Body of pancreas (tissue), 4 donors: ENCODE results near the gene DSCAM. TPM values are rescaled to one million over a fixed set of nuclear protein-coding genes. Genes with fewer than 3 reads are reported as not detected.

ENCODE experiments used
- ATAC-seq: fragments of 150-250 bp; one replicate; pipeline ENCODE4 v1.9.1; 2016
- DNase-seq, 4 donors: peaks; one replicate each; pipeline ENCODE4 v3.0.0-alpha.2; 2019
- H3K27ac ChIP-seq, 4 donors: fragments of 200-600 bp; sonication (generic); 1 replicate in 3 of 4; 2 replicates in 1 of 4; pipeline versions ENCODE4 v1.5.1 to v1.6.1; 2016 to 2019; ENCODE audit warnings: mild to moderate bottlenecking in 1 of 4, mixed read lengths in 1 of 4, moderate library complexity in 1 of 4
- H3K27me3 ChIP-seq, 2 donors: fragments of 200-600 bp; sonication (generic); one replicate each; pipeline ENCODE4 v1.6.0; 2016; ENCODE audit warnings: mild to moderate bottlenecking in 1 of 2
- H3K36me3 ChIP-seq, 2 donors: fragments of 200-600 bp; sonication (generic); replicated peaks in 1 of 2; 2 replicates each; pipeline ENCODE4 v1.5.1; 2016; ENCODE audit warnings: low read depth in 2 of 2; ENCODE audit not compliant: insufficient read depth in 1 of 2
- H3K4me1 ChIP-seq: fragments of 200-600 bp; sonication (generic); one replicate; pipeline ENCODE4 v1.6.0; 2016
- H3K4me3 ChIP-seq, 2 donors: fragments of 200-600 bp; sonication (generic); 1 replicate in 1 of 2; 2 replicates in 1 of 2; pipeline ENCODE4 v1.5.1; 2016 to 2019
- H3K9me3 ChIP-seq, 3 donors: fragments of 200-600 bp; sonication (generic); 1 replicate in 2 of 3; 2 replicates in 1 of 3; pipeline ENCODE4 v1.5.1; 2016
- CTCF ChIP-seq, 7 experiments: fragments of 450-650 bp in 4 of 7; fragments of 200-600 bp in 3 of 7; sonication (generic) in 3 of 7; IDR thresholded peaks; one replicate each; pipeline ENCODE4 v1.5.1; 2016 to 2019; ENCODE audit warnings: antibody characterized with exemption in 7 of 7
- POLR2A ChIP-seq, 3 donors: fragments of 450-650 bp; IDR thresholded peaks; one replicate each; pipeline ENCODE4 v1.6.1; 2016; ENCODE audit warnings: antibody characterized with exemption in 3 of 3, mild to moderate bottlenecking in 2 of 3
- WGBS, 2 donors: methylation state at CpG; one replicate each; pipeline ENCODE4 v1.1.5; 2017; 5-methylcytosine and 5-hydroxymethylcytosine counted together
- intact Hi-C: fragments of 100-400 bp; cut with DNase I; formaldehyde crosslinking; loops from one replicate; pipeline ENCODE4 v1.15.1; 2023
- total RNA-seq, 2 donors: library from RNA; depleted of rRNA; stranded (reverse); fragments of >200 nt; gene quantifications; one replicate each; pipeline ENCODE4 v1.1.0, GENCODE V29; 2016

Gene DSCAM
- total RNA-seq, 2 donors from 2014 or later: 0.26 TPM; not detected in 1

GRCh38 chr21:40832316-40832715, 14.6 kb downstream of the DSCAM start:
- intact Hi-C loops: no loop called here
- 75 to 77% methylated on average over 6 of the region's 6 CpGs for WGBS, 2 donors
- Histone ChIP-seq H3K27me3 (no peaks in the 10 kb centered on the region), H3K9me3 (no peaks in the 10 kb centered on the region), H3K27ac (no peak overlapping the region), H3K4me1 (no peaks in the 10 kb centered on the region), H3K36me3 (no peaks in the 10 kb centered on the region), H3K4me3 (no peak overlapping the region)
- ATAC-seq (no peak), DNase-seq (no peak)
- TF ChIP-seq CTCF (IDR thresholded peaks at IDR 0.05) (no peak), POLR2A (IDR thresholded peaks at IDR 0.05) (no peak)

- intact Hi-C loops: no loop called here
- no peaks in the 10 kb centered on the region for H3K9me3 ChIP-seq
- ATAC-seq: no peak
- H3K27me3 ChIP-seq: no peaks in the 10 kb centered on the region
- no peak for DNase-seq
- no peaks in the 10 kb centered on the region for H3K36me3 ChIP-seq
- 68 to 73% methylated on average over 4 of the region's 4 CpGs for WGBS, 2 donors
- no peaks in the 10 kb centered on the region for H3K4me1 ChIP-seq
- H3K4me3 ChIP-seq: no peak overlapping the region
- no peak overlapping the region for H3K27ac ChIP-seq
- no peak for TF ChIP-seq POLR2A (IDR thresholded peaks at IDR 0.05)
- TF ChIP-seq CTCF (IDR thresholded peaks at IDR 0.05): no peak
These were observed 16.1 kb downstream of the DSCAM start for GRCh38 chr21:40830836-40831235.

- H3K9me3 ChIP-seq: no peaks in the 10 kb centered on the region
- H3K4me1 ChIP-seq: no peaks in the 10 kb centered on the region
- no peaks in the 10 kb centered on the region for H3K27me3 ChIP-seq
- no peak overlapping the region for H3K4me3 ChIP-seq
- H3K36me3 ChIP-seq: no peaks in the 10 kb centered on the region
- no peak overlapping the region for H3K27ac ChIP-seq
- DNase-seq (no peak), ATAC-seq (no peak)
- TF ChIP-seq CTCF (IDR thresholded peaks at IDR 0.05) (no peak), POLR2A (IDR thresholded peaks at IDR 0.05) (no peak)
- intact Hi-C loops: no loop called here
- WGBS, 2 donors: 64 to 84% methylated on average over 2 of the region's 2 CpGs
These were observed 17.2 kb downstream of the DSCAM start for GRCh38 chr21:40829791-40830190.

- Histone ChIP-seq H3K4me1 (no peaks in the 10 kb centered on the region), H3K27me3 (no peaks in the 10 kb centered on the region), H3K4me3 (no peak overlapping the region), H3K36me3 (no peaks in the 10 kb centered on the region), H3K27ac (no peak overlapping the region), H3K9me3 (no peaks in the 10 kb centered on the region)
- no peak for ATAC-seq
- TF ChIP-seq CTCF (IDR thresholded peaks at IDR 0.05): no peak
- TF ChIP-seq POLR2A (IDR thresholded peaks at IDR 0.05): no peak
- WGBS, 2 donors: 69 to 77% methylated on average over 5 of the region's 5 CpGs
- intact Hi-C loops: no loop called here
- DNase-seq: no peak
These were observed 17.6 kb downstream of the DSCAM start for GRCh38 chr21:40829308-40829707.

- Histone ChIP-seq H3K36me3 (no peaks in the 10 kb centered on the region), H3K27ac (no peak overlapping the region), H3K27me3 (no peaks in the 10 kb centered on the region), H3K4me1 (no peaks in the 10 kb centered on the region), H3K9me3 (no peaks in the 10 kb centered on the region), H3K4me3 (no peak overlapping the region)
- TF ChIP-seq POLR2A (IDR thresholded peaks at IDR 0.05): no peak
- TF ChIP-seq CTCF (IDR thresholded peaks at IDR 0.05): no peak
- 74 to 82% methylated on average over 4 of the region's 4 CpGs for WGBS, 2 donors
- ATAC-seq (no peak), DNase-seq (no peak)
- intact Hi-C loops: no loop called here
These were observed 19.4 kb downstream of the DSCAM start for GRCh38 chr21:40827509-40827908.
